Activated B cell treated with CpG ODN at 0.5 μM for 24 hours (primary cell): ENCODE measurements around the gene EVC. TPM values are rescaled to one million over a fixed set of nuclear protein-coding genes. Genes with fewer than 3 reads are reported as not detected.
"Not testable (repeated sequence)": the region's sequence is repeated elsewhere in the genome, so short reads cannot be mapped to it uniquely, and the experiment has no call there.

Source experiments
- ATAC-seq: fragments of 200-7000 bp; cut with Tn5 transposase; one replicate; pipeline ENCODE4 v1.10.0; 2021; ENCODE audit warnings: low read depth, mild to moderate bottlenecking, moderate library complexity
- CTCF ChIA-PET: fragments of 350-600 bp; sonication (Branson Sonifier 250); formaldehyde crosslinking; loops from one replicate; lab custom pipeline; 2021; ENCODE audit warnings: antibody characterized with exemption; lab: Charles Lee
- POLR2A ChIA-PET: fragments of 350-600 bp; sonication (Branson Sonifier 250); formaldehyde crosslinking; loops from one replicate; lab custom pipeline; 2021; ENCODE audit warnings: antibody characterized with exemption; lab: Charles Lee
- DNase-seq: peaks from one replicate; pipeline ENCODE4 v3.0.0; 2022
- H3K27ac Mint-ChIP-seq: one replicate; pipeline ENCODE4 v1.8.0; 2020; ENCODE audit warnings: mixed read lengths
- H3K27me3 Mint-ChIP-seq: one replicate; pipeline ENCODE4 v1.8.0; 2021; ENCODE audit warnings: mixed read lengths
- H3K36me3 Mint-ChIP-seq: one replicate; pipeline ENCODE4 v1.8.0; 2021; ENCODE audit warnings: low read depth, mixed read lengths
- H3K4me1 Mint-ChIP-seq: one replicate; pipeline ENCODE4 v1.8.0; 2021; ENCODE audit warnings: mixed read lengths
- H3K4me3 Mint-ChIP-seq: one replicate; pipeline ENCODE4 v1.8.0; 2020; ENCODE audit warnings: mild to moderate bottlenecking, mixed read lengths
- H3K9me3 Mint-ChIP-seq: one replicate; pipeline ENCODE4 v1.8.0; 2020; ENCODE audit warnings: mixed read lengths
- CTCF ChIP-seq: fragments of 200-600 bp; IDR thresholded peaks from one replicate; pipeline ENCODE4 v1.8.0; 2022; ENCODE audit warnings: antibody characterized with exemption, mild to moderate bottlenecking
- intact Hi-C: fragments of 100-400 bp; cut with micrococcal nuclease; formaldehyde crosslinking; loops from one replicate; pipeline ENCODE4 v1.15.1; 2024
- total RNA-seq: library from RNA; stranded (reverse); gene quantifications from 2 replicates; pipeline ENCODE4 v1.2.3, GENCODE V29; 2022

EVC gene
- total RNA-seq, 1 donor from 2014 or later: 0.16 TPM

DNA sequence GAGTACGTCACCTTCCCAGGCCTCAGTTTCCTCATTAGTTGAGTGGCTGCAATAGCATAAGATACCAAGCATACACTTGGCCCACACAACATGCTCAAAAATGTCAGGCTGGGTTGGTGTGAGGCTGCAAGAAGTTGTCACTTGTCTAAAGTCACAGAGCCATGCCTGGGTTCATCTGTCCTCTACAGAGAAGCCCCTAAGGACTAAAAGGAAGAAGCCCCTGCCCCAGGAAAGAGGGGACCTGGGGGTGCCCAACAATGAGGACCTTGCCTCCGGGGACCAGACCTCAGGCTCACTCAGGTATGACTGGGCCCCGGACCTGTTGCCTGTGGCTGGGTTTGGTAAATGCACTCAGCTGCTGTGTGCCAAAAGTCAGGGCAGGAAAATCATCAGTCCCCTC, 99.2 kb downstream of the EVC start:
- no peak for DNase-seq
- Mint-ChIP-seq H3K4me3 (no peak overlapping the region), H3K36me3 (no peaks in the 10 kb centered on the region), H3K4me1 (no peaks in the 10 kb centered on the region), H3K9me3 (no peaks in the 10 kb centered on the region), H3K27me3 (no peaks in the 10 kb centered on the region), H3K27ac (no peak overlapping the region)
- no peak for TF ChIP-seq CTCF
- POLR2A ChIA-PET: no interaction called here
- intact Hi-C loops: loop anchor here (5.0 kb wide), 1 partner anchor 1828 kb away; no protein-coding TSS in a partner anchor
- ATAC-seq: no peak
- CTCF ChIA-PET: no interaction called here

DNA sequence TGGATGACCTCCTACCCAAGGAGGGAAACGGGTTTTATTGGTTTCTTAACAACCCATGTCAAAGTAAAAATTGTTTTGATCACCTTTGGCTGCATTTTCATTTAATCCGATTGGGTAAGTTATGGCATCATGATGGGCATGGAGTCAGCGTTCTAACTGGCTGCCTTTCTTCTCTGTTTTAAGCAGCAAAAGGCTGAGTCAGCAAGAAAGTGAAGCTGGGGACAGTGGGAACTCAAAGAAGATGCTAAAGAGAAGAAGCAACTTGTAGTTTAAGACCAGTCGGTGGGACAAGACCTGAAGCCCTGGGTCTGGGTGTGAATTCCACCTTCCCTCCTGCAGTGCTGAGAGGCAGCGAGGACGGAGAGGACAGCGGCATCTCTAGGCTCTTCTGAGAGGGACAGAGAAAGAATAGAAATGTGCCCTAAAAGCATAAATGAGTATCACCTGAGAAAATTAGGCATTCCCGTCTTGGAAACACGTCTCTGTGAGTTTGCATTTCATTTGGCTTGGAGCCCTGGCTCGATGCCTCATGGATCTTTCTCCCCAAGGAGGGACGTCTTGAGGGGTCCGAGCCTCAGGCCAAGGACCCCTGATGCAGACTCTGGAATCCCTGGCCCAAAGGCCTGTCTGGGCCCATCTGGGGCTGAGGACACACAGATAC, 99.9 kb downstream of the EVC start:
- POLR2A ChIA-PET: no interaction called here
- CTCF ChIA-PET: no interaction called here
- no peak overlapping the region for H3K4me3 Mint-ChIP-seq
- TF ChIP-seq CTCF: no peak
- H3K4me1 Mint-ChIP-seq: no peaks in the 10 kb centered on the region
- no peaks in the 10 kb centered on the region for H3K36me3 Mint-ChIP-seq
- no peaks in the 10 kb centered on the region for H3K9me3 Mint-ChIP-seq
- intact Hi-C loops: loop anchor here (5.0 kb wide), 1 partner anchor 1829 kb away; no protein-coding TSS in a partner anchor
- DNase-seq (no peak), ATAC-seq (no peak)
- H3K27ac Mint-ChIP-seq: no peak overlapping the region
- no peaks in the 10 kb centered on the region for H3K27me3 Mint-ChIP-seq

GRCh38 chr4:5812057-5812456, 101.1 kb downstream of the EVC start:
- POLR2A ChIA-PET, H3K36me3 Mint-ChIP-seq, ATAC-seq, DNase-seq, H3K4me3 Mint-ChIP-seq, H3K4me1 Mint-ChIP-seq, H3K27me3 Mint-ChIP-seq, H3K9me3 Mint-ChIP-seq, H3K27ac Mint-ChIP-seq: not testable (repeated sequence)
- intact Hi-C loops: loop anchor here (2.0 to 5.0 kb wide), 2 partner anchors 817 to 1830 kb away; no protein-coding TSS in a partner anchor
- CTCF ChIA-PET: interaction anchor here (1.6 kb wide), 1 partner anchor 1324 kb away, joined by 13 read pairs; no protein-coding TSS in a partner anchor

DNA sequence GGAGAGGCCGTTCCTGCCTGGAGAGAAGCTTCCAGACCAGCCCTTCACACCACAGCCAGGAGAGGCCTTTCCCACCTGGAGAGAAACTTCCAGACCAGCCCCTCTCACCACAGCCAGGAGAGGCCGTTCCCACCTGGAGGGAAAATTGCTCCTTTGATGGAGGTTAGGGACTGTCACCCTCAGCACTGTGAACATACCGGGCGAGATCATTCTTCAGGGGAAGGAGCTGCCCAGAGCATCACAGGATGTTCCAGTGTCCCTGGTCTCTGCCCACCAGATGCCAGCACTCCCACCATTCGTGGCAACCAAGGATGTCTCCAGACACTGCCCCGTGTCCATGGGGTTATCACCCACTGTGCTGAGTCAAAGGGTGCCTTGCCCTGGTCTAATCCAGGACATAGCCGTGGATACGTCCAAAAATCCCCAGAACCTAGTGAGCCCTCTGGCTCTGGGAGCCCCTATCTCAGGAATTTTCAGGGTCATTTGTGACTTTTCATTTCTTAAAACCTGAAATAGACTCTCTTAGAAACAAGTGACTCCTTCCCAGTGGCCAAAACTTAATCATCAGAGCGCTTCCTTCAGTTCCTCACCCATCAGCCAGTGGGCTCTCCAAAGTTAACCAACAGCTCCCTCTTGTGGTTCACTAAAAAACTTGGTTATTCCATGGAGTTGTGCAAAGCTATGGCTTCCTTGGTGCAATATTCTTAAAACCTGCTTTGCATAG, 101.7 kb downstream of the EVC start:
- H3K4me1 Mint-ChIP-seq: no peaks in the 10 kb centered on the region
- no peaks in the 10 kb centered on the region for H3K9me3 Mint-ChIP-seq
- no peak for TF ChIP-seq CTCF
- no peaks in the 10 kb centered on the region for H3K27me3 Mint-ChIP-seq
- intact Hi-C loops: loop anchor here (1.0 to 5.0 kb wide), 3 partner anchors 818 to 1830 kb away; no protein-coding TSS in a partner anchor
- DNase-seq (no peak), ATAC-seq (no peak)
- CTCF ChIA-PET: interaction anchor here (0.7 to 1.6 kb wide), 5 partner anchors 9 to 1561 kb away, joined by 3 to 13 read pairs (median 4); no protein-coding TSS in a partner anchor
- no peaks in the 10 kb centered on the region for H3K36me3 Mint-ChIP-seq
- H3K4me3 Mint-ChIP-seq: no peak overlapping the region
- POLR2A ChIA-PET: interaction anchor here (0.6 kb wide), 1 partner anchor 1561 kb away, joined by 8 read pairs; no protein-coding TSS in a partner anchor
- H3K27ac Mint-ChIP-seq: no peak overlapping the region

DNA sequence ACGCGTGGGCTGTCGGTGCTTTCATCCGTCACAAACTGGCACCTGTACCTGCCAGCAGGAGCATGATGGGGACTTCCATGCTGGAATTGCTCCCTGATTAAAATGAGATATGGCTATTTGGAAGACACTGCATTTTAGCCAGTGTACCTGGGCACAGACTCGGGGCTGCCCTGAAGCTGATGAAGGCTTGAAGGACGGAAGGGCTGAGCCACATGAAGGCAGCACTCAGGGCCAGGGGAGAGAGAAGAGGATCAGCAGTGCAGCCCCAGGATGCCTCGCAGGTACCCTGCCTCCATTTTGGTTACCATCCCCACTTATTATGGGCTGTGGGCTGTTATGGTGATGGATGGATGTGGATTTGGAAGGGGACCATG, 102.9 kb downstream of the EVC start:
- ChIA-PET CTCF (no interaction called here), POLR2A (no interaction called here)
- no peak for ATAC-seq
- no peaks in the 10 kb centered on the region for H3K36me3 Mint-ChIP-seq
- DNase-seq: no peak
- no peaks in the 10 kb centered on the region for H3K9me3 Mint-ChIP-seq
- no peak overlapping the region for H3K4me3 Mint-ChIP-seq
- intact Hi-C loops: loop anchor here (1.0 to 5.0 kb wide), 3 partner anchors 819 to 1832 kb away; no protein-coding TSS in a partner anchor
- no peak overlapping the region for H3K27ac Mint-ChIP-seq
- no peaks in the 10 kb centered on the region for H3K4me1 Mint-ChIP-seq
- no peaks in the 10 kb centered on the region for H3K27me3 Mint-ChIP-seq
- TF ChIP-seq CTCF: no peak
